NK-92 (cell line): ENCODE data around the gene ORC1.
"Not testable (repeated sequence)": the region's sequence is repeated elsewhere in the genome, so short reads cannot be mapped to it uniquely, and the experiment has no call there.

Experiments used
- DNase-seq: peaks from one replicate; lab custom pipeline; 2025; ENCODE audit not compliant: unreplicated experiment; lab: John Stamatoyannopoulos, UW

ORC1 gene

DNA sequence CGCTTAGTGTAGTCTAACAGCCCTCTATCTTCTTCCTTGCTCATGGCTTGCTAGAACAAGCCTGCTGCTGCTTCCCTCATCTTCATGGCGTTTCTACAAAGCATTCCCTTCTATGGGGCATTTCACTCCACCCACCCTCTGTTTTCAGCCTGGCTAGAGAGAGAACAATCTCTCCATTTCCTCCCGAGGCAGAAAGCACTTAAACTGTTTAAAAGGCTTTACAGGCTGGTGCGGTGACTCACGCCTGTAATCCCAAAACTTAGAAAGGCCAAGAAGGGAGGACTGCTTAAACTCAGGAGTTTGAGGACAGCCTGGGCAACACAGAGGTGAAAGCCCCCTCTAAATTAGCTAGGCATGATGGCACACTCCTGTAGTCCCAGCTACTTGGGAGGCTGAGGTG is 17.8 kb downstream of the ORC1 start:
- DNase-seq = no peak

DNA sequence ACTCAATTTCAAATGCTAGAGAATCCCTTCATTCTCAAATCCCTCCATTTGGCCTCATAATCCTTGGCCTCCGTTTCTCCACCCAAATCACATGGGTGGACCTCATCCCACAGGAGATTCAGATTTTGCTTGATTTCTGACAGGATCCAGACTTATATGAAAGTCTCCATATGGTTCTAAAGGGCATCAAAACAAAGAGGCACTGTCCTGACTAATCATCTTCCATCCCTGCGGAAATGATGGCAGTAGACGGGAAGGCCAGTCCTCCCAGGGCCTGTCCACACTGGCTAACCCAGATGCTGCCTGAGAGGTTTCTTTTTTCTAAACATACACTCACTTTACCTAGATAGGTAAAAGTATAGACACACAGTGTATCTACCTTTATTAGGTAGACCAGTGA is 18.8 kb downstream of the ORC1 start:
- DNase-seq = no peak

- DNase-seq = not testable (repeated sequence)
These were observed 34.4 kb downstream of the ORC1 start for GRCh38 chr1:52369851-52370250.

DNA sequence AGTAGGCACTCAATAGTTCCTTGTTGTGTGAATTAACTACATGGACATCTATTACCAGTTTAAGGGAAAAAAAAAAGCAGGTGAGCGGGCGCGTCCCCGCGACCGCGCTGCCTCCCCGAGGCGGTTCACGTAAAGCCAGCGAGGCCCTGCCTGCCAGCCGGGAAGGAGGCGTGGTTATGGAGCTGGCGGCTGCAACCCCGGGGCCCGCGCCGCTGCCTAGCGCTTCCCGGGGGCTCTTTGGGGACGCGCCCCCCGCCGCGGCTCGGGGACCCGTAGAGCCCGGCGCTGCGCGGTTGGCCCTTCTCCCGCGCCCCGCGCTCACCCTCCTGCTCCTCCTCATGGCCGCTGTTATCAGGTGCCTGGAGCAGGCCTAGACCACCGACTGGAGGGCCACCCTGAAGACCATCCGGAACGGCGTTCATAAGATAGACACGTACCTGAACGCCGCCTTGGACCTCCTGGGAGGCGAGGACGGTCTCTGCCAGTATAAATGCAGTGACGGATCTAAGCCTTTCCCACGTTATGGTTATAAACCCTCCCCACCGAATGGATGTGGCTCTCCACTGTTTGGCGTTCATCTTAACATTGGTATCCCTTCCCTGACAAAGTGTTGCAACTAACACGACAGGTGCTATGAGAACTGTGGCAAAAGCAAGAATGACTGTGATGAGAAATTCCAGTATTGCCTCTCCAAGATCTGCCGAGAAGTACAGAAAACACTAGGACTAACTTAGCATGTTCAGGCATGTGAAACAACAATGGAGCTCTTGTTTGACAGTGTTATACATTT is 35.6 kb downstream of the ORC1 start:
- DNase-seq = no peak

DNA sequence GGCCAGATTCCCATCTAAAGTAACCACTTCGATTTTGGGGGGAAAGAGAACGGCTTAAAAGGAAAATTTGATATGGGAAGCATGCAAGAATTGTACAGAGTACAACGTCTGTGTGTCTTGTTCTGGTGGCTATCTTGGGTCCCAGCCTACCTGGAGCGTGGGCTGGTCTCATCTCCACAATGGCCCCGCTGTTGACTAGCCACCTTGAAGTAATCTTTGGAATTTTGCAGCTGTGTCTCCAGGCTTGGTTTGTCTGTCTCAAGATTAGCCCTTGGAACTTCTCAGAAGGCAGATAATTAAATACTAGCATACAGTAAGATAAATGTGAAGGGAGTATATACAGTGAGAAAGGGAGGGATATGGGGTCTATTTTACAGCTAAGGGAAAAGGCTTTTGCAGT is 37.0 kb downstream of the ORC1 start:
- no peak for DNase-seq

DNA sequence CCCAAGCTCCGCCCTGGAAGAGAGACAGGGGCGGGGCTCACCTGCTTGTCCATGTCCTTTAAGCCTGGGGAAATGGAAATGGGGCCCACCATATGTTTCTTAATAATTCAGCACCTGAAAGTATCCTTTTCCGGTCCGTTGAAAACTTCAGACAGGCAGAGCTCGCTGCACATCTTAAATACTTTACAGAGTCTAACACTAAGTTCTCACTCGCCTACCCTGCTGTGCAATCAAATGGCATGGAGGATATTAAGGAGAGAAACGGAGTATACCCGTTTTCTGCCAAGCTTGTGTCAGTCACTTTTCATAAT is 37.8 kb downstream of the ORC1 start:
- no peak for DNase-seq

- DNase-seq = peak; percentile 89
These were observed 38.3 kb downstream of the ORC1 start, which contains the start of gene CC2D1B for GRCh38 chr1:52365746-52366516. TSS of gene CC2D1B (minus strand) at chr1:52366205. CDS start at chr1:52364620, 1,585 bp downstream.

DNA sequence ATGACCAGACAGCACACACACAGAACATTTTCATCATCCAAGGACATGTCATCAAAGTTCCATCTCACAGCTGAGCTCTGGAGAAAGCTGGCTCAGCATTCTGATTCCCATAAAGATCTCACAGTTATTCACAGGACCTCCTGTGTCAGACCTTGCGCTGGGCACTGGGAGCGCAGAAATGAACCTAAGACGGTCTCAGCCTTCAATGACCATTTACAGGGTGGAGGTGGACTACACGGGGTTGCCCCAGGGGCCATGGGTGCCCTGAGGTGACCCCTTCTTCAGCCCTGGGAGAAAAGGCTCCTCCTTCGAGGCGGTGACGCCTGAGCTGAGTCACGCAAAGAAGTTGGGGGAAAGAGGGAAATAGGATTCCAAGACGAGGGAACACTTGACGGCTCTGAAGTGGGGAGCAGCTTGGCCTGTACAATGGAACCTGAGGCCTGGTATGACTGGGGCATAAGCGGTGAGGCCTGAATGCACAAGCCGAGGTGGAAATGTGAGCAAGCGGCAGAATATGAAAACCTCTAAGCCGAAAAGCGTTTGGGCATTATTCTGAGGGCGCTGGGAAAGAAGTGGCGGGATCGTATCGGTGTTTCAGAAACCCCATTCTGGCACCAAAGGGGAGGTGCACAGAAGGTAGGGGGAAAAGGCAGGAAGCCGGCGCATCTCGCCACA is 39.0 kb downstream of the ORC1 start:
- no peak for DNase-seq

DNA sequence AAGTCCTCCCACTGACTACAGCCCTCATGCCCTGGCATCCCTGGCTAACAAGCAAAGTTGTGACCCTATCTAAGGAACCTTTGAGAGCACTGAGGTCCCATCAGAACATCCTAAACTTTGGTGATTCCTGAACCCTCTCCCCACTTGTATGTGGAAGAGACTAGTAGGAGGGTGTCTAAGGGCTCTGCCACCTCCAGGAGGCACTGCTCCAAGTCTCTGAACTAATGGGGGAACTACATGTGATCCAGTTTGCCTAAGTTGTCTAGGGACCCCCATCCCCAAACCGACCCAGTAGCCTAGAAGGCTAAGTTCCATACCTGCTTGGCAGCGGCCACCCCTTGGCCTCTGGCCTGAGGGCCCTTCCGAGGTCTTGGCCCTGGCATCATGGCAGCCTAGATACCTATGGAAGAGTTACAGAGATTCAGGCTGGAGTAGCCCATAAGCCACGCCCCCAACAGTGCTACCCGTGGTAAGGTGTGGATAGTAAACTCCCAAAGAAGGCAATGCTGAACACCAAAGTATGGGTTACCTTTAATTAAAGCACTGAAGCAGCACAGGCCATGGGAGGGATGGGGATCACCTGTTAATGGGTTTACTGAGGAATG is 39.9 kb downstream of the ORC1 start:
- no peak for DNase-seq

DNA sequence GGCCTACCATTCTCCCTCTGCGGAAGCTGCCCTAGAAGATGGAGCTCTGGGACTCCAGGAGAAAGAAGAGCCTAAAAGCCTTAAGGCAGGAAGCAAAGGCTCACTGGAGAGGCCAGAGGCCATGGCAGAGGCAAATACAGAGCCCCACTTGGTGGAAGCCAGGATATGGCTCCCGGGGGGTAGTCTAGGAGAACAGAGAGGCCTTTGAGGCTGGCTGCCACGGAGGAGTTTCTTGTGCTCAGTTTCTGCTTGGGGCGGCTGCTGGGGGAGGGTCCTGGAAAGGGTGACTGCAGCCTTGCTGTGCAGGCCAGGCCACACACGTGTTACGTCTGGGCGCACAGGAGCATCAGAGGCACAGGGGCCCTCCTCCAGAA is 43.6 kb downstream of the ORC1 start:
- DNase-seq = no peak

- no peak for DNase-seq
These were observed 44.3 kb downstream of the ORC1 start for GRCh38 chr1:52359676-52360594.

DNA sequence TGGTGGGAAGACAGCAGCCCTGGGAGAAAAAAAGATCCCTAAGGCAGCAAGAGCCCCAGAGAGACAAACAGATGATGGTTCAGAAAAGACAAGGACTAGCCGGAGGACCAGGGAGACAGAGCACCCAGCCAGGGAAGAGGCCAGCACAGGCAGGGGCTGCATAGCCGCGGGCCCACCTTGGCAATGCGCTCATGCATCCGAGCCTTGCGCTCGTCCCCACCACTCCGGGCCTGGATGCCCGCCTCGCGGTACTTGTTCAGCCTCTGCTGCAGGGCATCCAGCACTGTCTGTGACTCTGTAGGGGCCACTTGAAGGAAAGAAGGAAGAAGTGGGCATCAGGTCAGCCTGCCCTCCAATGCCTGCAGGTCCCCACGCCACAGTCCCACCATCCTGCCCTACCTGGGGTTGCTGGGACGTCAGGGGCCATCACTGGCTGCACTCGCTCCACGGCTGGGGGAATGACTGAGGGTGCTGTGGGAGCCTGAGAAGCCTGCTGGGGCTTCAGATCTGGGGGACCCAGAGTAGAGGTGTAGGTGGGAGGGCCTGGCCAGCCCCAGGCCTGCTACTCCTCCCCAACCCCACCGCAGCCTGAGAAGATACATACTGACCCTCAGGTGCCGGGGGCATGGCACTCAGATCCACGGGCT is 45.2 kb downstream of the ORC1 start:
- DNase-seq = no peak

DNA sequence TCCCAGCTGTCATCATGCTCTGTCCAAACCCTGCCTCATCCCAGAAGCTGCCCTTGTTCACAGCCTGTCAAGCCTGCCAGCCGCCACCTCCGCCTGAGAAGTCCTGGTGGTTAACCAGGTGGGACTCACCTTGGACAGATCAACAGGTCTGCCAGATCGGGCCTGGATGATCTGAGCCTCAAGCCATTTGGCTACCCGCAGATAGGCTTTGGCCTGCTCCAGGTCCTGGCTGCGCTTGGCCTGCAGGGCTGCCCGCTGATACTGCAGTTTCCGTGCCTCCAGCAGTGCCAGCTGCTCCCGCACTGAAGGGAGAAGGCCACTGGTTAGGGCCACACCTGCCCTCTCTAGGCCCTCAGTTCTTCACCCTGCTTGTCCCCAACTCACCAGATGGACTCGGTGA is 46.8 kb downstream of the ORC1 start:
- DNase-seq = no peak

GRCh38 chr1:52356818-52357355 is 47.3 kb downstream of the ORC1 start:
- DNase-seq = no peak

GRCh38 chr1:52355847-52356505 is 48.2 kb downstream of the ORC1 start:
- DNase-seq = no peak

- DNase-seq = no peak
These were observed 48.8 kb downstream of the ORC1 start for GRCh38 chr1:52355436-52355835.

DNA sequence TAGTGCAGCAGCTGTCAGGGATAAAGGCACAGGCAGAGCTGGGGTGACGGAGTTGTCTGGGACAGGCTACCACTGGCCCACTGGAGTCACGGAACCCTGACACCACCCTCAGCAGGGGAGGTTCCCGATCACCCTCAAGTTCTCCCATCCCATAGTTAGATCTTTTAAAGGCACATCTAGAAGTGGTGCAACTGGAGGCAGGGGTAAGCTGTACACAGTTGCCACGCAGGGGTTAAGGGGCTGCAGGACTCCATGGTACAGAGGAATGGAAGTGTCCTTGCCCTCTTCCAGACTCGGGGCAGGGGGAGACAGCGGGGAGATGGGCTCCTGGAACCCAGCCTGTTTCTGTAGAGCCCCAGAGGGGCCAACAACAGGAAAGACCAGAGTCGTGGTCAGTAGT is 51.5 kb downstream of the ORC1 start:
- DNase-seq = no peak

GRCh38 chr1:52348704-52349300 is 55.4 kb downstream of the ORC1 start:
- no peak for DNase-seq

DNA sequence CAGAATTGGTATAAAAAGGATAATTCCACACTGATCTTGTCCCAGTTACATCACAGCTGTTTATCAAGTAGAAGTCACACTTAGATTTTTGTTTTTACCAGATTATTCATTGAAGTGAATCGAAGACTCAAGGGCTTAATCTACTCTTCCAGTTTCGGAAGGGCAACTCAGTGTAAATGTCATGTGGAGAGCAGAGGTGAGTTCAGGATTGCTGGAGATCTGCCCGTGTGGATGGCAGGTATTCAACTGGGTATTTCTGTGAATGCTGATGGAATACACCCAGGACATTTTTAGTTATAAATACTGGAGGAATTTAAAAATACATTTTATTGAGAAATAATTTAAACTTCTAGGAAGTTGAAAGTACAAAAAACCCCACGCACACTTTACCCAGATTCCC is 57.6 kb downstream of the ORC1 start:
- no peak for DNase-seq
